SW480 (cell line): ENCODE data around the gene TMEM175.

Experiments
- DNase-seq: peaks from one replicate; pipeline ENCODE4 v3.0.0-alpha.2; 2016; ENCODE audit warnings: low spot score

TMEM175 gene

DNA sequence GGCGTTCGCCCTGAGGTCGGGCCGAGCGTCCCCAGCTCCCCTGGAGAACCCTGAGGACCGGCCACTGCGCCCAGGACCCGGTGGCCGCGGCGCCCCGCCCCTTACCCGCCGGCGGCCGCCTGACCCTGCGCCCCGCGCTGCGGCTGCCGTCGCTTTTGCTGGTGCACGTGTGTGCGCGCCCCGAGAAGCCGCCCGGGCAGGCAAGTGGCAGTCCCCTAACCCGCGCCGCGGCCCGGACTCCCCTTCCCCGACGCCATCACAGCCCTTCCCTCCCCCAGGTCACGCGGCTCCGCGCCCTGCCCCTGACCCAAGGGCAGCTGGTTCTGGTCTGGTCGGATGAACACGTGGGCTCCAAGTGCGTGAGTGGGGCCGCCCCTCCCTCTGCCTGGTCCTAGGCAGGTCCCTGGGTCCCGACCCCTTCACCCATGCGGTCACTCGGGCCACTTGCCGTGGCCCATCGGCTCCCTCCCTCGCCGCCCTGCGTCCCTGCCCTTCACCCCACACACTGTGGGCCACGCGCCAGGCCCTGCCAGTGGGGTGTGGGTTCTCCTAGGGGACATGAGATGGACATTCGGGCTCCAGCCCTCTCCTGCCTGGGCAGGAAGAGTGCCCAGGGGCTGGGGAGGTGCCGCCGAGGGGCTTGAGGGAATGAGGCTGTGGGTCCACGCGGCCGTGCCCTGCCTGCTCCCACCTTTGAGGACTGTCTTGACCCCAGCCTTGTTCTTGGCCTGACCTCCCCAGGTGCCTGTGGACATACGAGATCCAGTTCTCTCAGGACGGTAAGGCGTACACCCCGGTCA is 71.2 kb downstream of the TMEM175 start:
- no peak for DNase-seq

DNA sequence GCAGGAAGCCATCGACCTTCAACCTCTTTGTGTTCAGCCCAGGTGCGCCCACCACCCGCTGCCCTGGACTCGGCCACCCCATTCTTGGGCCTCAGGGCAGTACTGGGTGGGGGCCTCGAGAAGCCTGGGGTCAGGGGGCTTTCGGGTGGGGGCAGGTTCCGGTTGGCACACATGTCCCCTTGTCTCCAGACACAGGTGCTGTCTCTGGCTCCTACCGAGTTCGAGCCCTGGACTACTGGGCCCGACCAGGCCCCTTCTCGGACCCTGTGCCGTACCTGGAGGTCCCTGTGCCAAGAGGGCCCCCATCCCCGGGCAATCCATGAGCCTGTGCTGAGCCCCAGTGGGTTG is 71.8 kb downstream of the TMEM175 start:
- DNase-seq = no peak

DNA sequence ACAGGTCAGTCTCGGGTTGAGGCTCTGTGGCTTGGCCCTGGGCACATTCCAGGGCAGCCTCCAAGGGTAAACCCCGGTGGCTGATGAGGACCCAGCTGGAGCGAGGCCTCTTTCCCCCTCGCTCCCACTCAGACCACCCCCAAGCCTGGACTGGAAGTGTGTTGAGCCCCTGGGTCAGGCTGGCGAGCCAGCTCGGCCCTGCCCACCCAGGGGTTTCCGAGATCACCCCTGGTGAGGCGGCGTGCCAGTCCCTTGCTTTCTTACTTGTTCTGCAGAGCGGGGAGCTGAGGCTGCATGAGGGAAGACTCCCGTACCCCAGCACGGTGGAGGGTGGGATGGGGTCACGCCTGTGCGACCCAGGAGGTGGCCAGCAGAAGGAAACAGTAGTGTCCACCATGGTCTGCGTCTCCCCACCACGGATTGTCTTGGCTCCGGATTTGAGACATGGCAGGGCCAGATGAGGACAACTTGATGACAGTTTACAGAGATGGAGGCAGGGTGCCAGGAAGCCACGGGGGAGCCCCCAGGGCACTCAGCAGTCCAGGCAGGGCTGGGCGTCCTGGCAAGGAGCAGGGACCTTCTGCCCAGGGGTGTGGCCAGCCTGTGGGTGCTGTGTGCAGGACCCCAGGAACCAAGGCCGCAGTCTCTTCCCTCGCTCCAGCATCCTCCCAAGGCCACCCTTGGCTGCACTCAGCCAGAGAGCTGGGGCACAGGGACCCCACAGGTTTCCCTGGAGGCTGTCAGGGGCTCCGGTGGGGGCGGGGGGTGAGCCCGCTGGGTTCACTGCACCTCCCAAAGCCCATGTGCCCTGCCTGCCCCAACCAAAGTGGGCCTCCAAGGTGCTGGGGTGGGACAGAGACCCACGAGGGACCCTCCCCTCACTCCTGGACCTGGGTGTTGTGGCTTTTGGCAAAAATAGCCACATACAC is 72.6 kb downstream of the TMEM175 start:
- no peak for DNase-seq

DNA sequence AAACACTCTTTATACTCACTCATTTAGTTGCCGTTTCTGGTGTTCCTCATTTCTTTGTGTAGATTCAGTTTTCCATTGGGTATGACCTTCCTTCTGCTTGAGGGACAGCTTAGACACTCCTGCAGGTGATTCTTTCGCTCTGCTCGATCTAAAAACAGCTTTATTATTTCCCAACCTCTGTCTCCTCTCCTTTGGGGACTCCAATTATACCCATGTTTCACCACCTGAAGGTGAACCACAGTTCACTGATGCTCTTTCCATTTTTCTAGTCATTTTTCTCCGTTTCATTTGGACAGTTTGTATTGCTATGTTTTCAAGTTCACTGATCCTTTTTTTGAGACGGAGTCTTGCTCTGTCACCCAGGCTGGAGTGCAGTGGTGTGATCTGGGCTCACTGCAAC is 74.6 kb downstream of the TMEM175 start:
- DNase-seq = no peak
